Subcutaneous preadipocyte (primary cell): Measurements from ENCODE around the gene NIT2. TPM values are rescaled to one million over a fixed set of nuclear protein-coding genes. Genes with fewer than 3 reads are reported as not detected.

Experiments
- total RNA-seq: library from RNA; depleted of rRNA; stranded (reverse); fragments of >200 nt; gene quantifications from 2 replicates; pipeline ENCODE4 v1.2.3, GENCODE V29; 2012

NIT2 gene, protein sequence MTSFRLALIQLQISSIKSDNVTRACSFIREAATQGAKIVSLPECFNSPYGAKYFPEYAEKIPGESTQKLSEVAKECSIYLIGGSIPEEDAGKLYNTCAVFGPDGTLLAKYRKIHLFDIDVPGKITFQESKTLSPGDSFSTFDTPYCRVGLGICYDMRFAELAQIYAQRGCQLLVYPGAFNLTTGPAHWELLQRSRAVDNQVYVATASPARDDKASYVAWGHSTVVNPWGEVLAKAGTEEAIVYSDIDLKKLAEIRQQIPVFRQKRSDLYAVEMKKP
- 24.3 and 25.6 TPM in 2 replicates for total RNA-seq

DNA sequence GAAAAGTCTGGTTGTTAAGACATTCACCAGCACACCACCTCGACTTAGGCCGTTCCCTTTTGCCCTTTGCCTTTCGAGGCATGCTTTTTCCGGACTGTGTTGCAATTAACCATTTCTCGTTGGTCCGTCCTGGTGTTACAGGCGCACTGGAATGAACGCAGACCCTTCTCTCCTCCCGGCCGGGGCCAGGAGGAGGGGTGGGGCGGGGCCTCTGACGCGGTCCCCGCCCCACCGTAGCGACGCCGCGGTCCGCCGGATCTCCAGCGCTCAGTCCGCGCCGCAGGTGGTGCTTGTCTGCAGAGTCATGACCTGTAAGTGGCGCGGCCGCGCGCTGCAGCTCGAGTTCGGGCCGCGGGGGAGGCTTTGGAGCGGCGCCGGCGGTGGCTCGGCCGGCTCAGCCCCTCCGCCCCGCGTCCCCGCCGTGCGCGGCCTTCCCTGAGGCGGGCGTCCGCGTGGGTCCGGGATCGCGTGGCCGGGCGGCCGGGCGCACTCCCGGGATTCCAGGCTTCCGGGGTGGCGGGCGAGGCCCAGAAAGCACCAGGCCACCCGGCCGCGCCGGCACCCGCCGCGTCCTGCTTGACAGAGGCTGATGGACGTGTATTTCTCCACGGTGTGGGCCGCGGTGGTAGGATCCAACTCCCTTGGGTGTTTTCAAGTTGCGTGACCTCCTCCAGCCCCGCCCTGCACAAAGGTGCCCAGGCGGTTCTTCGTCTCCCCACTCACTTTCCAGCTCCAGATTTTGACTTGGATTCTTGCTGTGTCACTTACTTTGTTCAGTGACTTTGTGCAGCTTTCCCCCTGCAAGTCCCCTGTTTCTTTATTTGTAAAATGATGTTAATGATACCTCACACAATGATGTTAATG is at the start of gene NIT2:
Gene NIT2 (plus strand): TSS at position 270 of the 864 bp plus-strand sequence. CDS start 35 bp downstream, at position 305.

DNA sequence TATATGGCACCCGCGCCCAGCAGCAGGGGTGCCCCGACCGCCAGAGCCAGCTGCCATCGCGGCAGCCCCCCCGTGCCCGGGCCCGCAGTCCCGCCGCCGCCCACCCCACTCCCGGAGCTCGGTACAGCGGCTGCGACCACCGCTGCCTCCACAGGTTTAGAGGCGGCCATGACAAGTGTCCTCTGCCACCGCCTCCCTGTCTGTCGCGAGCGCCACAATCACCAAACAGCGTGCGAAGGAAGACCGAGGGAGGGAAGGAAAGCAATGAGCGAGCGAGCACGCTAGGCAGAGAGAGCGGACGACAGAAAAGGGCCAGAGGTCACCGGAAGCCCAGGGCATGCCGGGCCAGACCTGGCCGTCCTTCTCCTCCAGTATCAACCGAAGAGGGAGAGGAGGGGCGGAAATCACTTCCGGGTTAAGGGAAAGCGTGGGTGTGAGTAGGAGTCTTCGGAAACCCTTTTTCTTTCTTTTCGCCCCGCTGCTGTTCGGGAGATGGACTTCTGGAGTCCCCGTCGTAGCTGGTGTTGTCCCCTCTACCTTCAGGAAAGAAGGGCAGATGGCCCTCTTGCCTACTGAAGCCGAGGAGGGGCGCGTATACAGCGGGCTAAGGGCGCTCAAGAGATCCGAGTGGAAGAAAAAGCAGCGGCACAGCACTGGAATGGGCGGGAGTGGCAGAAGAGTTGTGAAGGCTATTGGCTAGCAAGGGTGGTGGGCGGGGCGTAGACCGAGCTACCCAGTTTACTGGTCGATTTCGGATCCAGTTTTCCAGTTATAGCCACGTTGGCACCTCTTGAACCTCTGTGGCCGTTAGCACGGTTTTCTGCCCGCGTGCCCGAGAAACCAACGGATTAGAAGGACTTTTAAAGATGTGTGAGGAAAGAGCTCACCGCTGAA is 66.5 kb downstream of the NIT2 start, which contains the start of the genes LNP1 and TOMM70:
Gene LNP1 (plus strand): TSS at position 760 of the 894 bp plus-strand sequence. CDS start 28,191 bp downstream, outside the sequence.
Gene TOMM70 (minus strand): TSS at position 310 of the 894 bp plus-strand sequence. CDS start 140 bp downstream, at position 170.

Other genes starting within 250 kb of the NIT2 start
- gene FILIP1L, start 220.3 kb upstream of the NIT2 start, total RNA-seq, result 19.1 and 42.8 TPM in 2 replicates
- gene TBC1D23, start 73.8 kb upstream of the NIT2 start, total RNA-seq, result 58.1 and 65.5 TPM in 2 replicates
- gene TOMM70, start 66.3 kb downstream of the NIT2 start, total RNA-seq, result 63.9 and 76.2 TPM in 2 replicates
- gene LNP1, start 66.8 kb downstream of the NIT2 start, total RNA-seq, result 4.3 and 4.4 TPM in 2 replicates
- 20.7 and 39.7 TPM in 2 replicates for gene TMEM45A, start 157.9 kb downstream of the NIT2 start, total RNA-seq